Muscle of leg (tissue), 11 donors: Measurements from ENCODE around the gene EHBP1. TPM values are rescaled to one million over a fixed set of nuclear protein-coding genes. Genes with fewer than 3 reads are reported as not detected.

Source experiments
- DNase-seq: peaks from one replicate; pipeline ENCODE4 v3.0.0; 2013
- H3K27ac ChIP-seq: one replicate; pipeline ENCODE4 v1.5.1; 2013; ENCODE audit warnings: mild to moderate bottlenecking, low read length, control low read depth
- H3K27me3 ChIP-seq: one replicate; pipeline ENCODE4 v1.6.1; 2013; ENCODE audit warnings: low read length; ENCODE audit not compliant: control insufficient read depth, insufficient read depth
- H3K36me3 ChIP-seq: one replicate; pipeline ENCODE4 v1.6.1; 2013; ENCODE audit warnings: low read length; ENCODE audit not compliant: control insufficient read depth, insufficient read depth
- H3K4me1 ChIP-seq: one replicate; pipeline ENCODE4 v1.6.1; 2013; ENCODE audit warnings: low read length; ENCODE audit not compliant: control insufficient read depth, insufficient read depth
- H3K4me3 ChIP-seq: one replicate; pipeline ENCODE4 v1.5.1; 2013; ENCODE audit warnings: low read length, control low read depth
- H3K9me3 ChIP-seq: replicated peaks from 2 replicates; pipeline ENCODE4 v1.6.1; 2013; ENCODE audit warnings: low read depth, low read length; ENCODE audit not compliant: control insufficient read depth
- WGBS: methylation state at CpG from one replicate; pipeline ENCODE4 v1.1.5; 2013; ENCODE audit warnings: missing lambda C conversion rate; ENCODE audit not compliant: insufficient coverage; 5-methylcytosine and 5-hydroxymethylcytosine counted together
- polyA plus RNA-seq, 8 donors: library from polyadenylated mRNA; unstranded; fragments of 120-200 nt; gene quantifications; one replicate each; pipeline versions ENCODE4 v1.2.1 to v1.2.3, GENCODE V29; 2013; ENCODE audit warnings: inconsistent platforms in 1 of 8, low replicate concordance in 1 of 8; ENCODE audit not compliant: insufficient read length in 8 of 8, insufficient read depth in 1 of 8
- total RNA-seq: library from RNA; stranded (reverse); fragments of 120-200 nt; gene quantifications from one replicate; pipeline ENCODE4 v1.2.4, GENCODE V29; 2013

The EHBP1 gene
- total and polyA plus RNA-seq, 9 donors: 21.8 to 41.1 (median 31.4) TPM

DNA sequence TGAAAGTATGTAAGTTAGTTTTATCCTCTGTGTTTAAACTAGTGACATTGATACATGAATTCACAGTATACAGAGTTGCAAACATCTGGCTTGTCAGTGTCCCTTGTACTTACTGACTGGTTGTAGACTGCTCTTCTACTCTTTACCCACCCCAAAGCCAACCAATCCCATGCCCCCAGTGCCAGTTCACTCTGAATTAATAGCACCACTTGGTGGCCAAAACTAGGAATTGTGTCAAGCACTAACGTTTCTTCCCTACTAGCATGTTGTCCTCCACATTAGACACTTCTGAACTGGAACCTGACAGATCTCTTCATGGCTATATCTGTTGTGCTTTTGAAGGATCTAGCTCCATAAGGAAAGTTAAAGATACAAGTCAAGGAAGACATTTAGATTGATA, 317.9 kb downstream of the EHBP1 start:
- Histone ChIP-seq H3K9me3 (no peaks in the 10 kb centered on the region), H3K27me3 (no peaks in the 10 kb centered on the region), H3K36me3 (peaks cover 5% of the 10 kb centered on the region), H3K4me1 (no peaks in the 10 kb centered on the region), H3K4me3 (no peak overlapping the region), H3K27ac (no peak overlapping the region)
- DNase-seq: no peak
- no CpG with 5 or more reads among the region's 1 CpG for WGBS

DNA sequence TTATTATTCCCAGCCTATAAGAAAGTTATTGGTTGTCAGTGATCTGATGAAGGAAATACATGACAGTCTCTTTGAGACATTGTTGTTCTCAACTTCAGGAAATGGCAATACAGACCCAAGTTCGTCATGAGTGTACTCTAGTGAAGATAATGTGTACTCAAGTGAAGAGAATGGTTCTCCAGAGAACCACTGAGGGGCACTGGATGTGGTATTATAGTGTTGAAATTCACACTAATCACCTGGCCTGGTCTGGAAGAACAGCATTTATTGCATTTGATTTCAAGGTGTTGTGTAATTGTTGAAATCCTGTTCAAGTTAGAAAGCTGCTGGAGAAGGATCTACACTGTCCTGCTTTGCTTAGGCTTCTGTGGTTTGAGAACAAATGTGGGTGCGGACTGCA, 321.7 kb downstream of the EHBP1 start:
- no peaks in the 10 kb centered on the region for H3K9me3 ChIP-seq
- 82% methylated on average over 1 of the region's 2 CpGs for WGBS

DNA sequence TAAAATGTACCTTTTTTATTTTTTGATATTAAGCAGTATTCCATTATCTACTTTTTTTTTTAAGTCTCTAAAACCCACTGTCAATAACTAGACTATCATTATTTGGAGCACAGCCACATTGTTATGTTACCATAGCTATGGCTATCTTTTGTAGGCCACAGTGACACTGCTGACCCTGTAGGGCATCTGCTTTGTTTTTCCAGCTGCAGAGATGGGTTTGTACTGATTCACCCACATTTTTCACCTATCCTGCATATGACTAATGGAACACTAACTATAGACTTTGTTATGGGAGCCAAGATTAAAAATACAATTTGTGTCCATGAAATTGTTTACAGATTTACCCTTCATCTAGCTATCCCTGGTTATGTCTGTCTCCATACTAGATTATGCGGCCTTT, 323.5 kb downstream of the EHBP1 start:
- no peaks in the 10 kb centered on the region for H3K9me3 ChIP-seq
- H3K4me1 ChIP-seq: no peaks in the 10 kb centered on the region
- no peak overlapping the region for H3K27ac ChIP-seq
- H3K4me3 ChIP-seq: no peak overlapping the region
- no peaks in the 10 kb centered on the region for H3K36me3 ChIP-seq
- DNase-seq: no peak
- WGBS: no CpG with 5 or more reads among the region's 1 CpG
- no peaks in the 10 kb centered on the region for H3K27me3 ChIP-seq

More for the DNA sequence above, 321.7 kb downstream of the EHBP1 start:
- no peak overlapping the region for H3K4me3 ChIP-seq
- no peak for DNase-seq
- H3K27ac ChIP-seq: no peak overlapping the region
- H3K36me3 ChIP-seq: peaks cover 2% of the 10 kb centered on the region
- no peaks in the 10 kb centered on the region for H3K27me3 ChIP-seq
- no peaks in the 10 kb centered on the region for H3K4me1 ChIP-seq

DNA sequence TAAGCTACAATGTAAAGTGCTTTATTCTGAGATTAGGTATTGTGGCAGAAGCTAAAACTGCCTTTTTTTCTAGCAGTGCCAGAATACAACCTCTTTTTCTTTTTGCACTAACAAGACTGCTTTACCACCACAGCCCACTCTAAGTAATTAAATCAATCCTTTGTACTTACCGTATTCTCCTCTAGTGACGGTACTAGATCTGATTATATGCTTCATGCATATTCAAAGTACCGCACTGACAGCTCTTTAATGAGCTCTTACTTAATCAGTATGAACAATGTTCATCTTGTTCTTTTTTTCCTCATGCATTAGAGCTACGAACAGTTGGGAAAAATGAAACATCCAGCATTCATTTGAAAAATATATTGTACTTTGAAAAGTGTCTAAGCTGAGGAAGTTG, 329.0 kb downstream of the EHBP1 start:
- WGBS: 61% methylated on average over 2 of the region's 4 CpGs
- H3K36me3 ChIP-seq: no peaks in the 10 kb centered on the region
- H3K27me3 ChIP-seq: no peaks in the 10 kb centered on the region
- no peak overlapping the region for H3K27ac ChIP-seq
- no peak for DNase-seq
- H3K9me3 ChIP-seq: no peaks in the 10 kb centered on the region
- H3K4me1 ChIP-seq: no peaks in the 10 kb centered on the region
- no peak overlapping the region for H3K4me3 ChIP-seq

DNA sequence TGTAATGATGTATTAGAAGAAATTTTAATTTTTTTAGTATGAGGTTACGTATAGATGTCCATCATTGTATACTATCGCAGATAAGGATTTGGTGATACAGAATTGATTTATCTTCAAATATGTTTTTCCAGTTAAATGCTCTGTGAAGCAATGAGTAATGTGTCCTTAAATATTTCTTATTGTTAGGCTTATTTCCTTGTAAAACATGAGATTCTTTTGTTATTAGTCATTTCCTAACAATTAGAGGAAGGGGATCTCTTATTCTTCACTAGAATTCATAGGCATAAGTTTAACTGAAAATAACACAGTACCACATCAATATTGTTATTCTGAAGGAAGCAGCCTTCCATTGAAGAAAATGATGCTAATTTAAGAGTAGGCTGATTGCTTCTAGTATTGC, 329.7 kb downstream of the EHBP1 start:
- no CpG with 5 or more reads among the region's 2 CpGs for WGBS
- no peaks in the 10 kb centered on the region for H3K4me1 ChIP-seq
- no peaks in the 10 kb centered on the region for H3K9me3 ChIP-seq
- H3K36me3 ChIP-seq: no peaks in the 10 kb centered on the region
- DNase-seq: no peak
- H3K4me3 ChIP-seq: no peak overlapping the region
- H3K27ac ChIP-seq: no peak overlapping the region
- H3K27me3 ChIP-seq: no peaks in the 10 kb centered on the region

DNA sequence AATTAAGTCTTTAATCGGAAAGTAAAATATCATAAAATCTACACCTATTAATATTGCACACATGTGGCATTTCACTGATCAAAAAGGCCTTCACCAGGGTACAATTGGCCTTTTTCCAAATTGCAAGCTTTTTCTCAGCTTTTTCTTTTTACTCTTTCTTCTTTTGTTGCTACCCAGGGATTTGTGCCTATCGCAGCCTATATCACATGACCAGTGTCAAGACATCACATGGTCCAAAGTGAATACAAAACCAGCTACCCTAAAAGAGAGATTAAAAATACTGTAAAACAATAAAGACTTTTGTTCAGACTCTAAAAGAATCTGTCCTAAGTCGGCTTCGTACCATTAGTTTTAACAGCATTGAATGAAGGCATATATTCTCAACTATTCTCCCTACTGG, 330.1 kb downstream of the EHBP1 start:
- no peak for DNase-seq
- Histone ChIP-seq H3K4me1 (no peaks in the 10 kb centered on the region), H3K9me3 (no peaks in the 10 kb centered on the region), H3K27ac (no peak overlapping the region), H3K36me3 (no peaks in the 10 kb centered on the region), H3K27me3 (no peaks in the 10 kb centered on the region), H3K4me3 (no peak overlapping the region)
- WGBS: 100% methylated on average over 1 of the region's 4 CpGs

DNA sequence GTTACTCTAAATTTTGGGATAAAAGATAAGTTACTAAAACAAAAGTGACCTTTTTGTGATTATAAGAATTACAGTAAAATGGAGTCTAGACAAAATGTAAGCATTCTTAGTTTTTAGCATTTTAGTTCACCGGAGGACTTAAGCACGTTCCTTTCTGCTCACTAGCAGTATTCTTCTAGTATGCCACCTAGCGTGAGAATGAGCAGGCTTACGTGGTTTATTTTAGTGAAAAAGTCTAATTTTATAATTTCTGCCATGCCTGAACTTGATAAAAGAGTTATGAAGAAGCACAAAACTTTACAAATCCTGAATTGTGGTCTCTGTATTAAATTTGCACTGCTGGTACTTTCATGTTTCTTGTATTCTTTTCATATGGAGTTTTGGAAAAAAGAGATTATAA, 332.5 kb downstream of the EHBP1 start:
- Histone ChIP-seq H3K9me3 (no peaks in the 10 kb centered on the region), H3K27me3 (no peaks in the 10 kb centered on the region), H3K27ac (no peak overlapping the region), H3K4me1 (no peaks in the 10 kb centered on the region), H3K4me3 (no peak overlapping the region), H3K36me3 (no peaks in the 10 kb centered on the region)
- 60% methylated on average over 2 of the region's 4 CpGs for WGBS
- no peak for DNase-seq

DNA sequence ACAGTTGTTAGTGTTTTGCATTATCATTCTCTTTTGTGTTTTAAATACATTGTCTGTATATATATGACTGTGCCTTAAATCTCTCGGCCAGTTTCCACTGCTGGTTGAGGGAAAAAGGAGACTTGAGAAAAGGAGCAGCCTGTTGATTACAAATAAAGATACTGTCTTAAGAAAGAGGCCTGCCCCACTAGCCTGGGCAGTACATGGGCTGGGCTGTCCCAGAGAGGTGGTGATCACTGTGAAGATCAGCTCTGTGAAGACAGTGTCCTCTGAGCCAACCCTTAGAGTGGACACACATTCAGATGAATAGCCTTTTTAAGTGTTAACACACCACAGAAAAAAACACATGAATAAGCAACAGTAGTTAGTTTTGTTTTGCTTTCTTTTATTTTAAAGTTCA, 335.1 kb downstream of the EHBP1 start:
- no CpG with 5 or more reads among the region's 1 CpG for WGBS
- no peak for DNase-seq
- Histone ChIP-seq H3K36me3 (no peaks in the 10 kb centered on the region), H3K4me3 (no peak overlapping the region), H3K27me3 (peaks cover 14% of the 10 kb centered on the region), H3K9me3 (no peaks in the 10 kb centered on the region), H3K4me1 (no peaks in the 10 kb centered on the region), H3K27ac (no peak overlapping the region)

DNA sequence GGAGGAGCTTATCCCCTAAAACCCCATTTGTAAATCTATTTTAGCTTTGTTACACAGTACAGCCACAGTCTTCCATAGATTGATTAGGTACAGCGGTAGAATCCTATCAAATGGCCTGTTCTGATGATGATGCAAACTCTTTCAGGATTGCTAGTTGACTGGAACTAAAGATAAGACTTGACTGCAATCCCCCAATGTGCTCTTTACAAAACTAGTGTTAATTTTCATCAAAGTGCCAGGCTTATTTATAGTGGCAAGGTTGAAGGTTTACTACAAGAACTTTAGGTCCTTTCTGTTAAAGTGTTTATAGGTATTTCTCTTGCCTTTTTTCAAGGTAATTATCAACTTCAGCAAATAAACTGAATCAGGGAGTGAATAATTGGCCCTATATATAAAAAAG, 336.1 kb downstream of the EHBP1 start:
- no peak overlapping the region for H3K4me3 ChIP-seq
- no peak overlapping the region for H3K27ac ChIP-seq
- no peak for DNase-seq
- H3K4me1 ChIP-seq: no peaks in the 10 kb centered on the region
- peaks cover 17% of the 10 kb centered on the region for H3K27me3 ChIP-seq
- no peaks in the 10 kb centered on the region for H3K36me3 ChIP-seq
- no peaks in the 10 kb centered on the region for H3K9me3 ChIP-seq
- WGBS: no CpG with 5 or more reads among the region's 1 CpG

DNA sequence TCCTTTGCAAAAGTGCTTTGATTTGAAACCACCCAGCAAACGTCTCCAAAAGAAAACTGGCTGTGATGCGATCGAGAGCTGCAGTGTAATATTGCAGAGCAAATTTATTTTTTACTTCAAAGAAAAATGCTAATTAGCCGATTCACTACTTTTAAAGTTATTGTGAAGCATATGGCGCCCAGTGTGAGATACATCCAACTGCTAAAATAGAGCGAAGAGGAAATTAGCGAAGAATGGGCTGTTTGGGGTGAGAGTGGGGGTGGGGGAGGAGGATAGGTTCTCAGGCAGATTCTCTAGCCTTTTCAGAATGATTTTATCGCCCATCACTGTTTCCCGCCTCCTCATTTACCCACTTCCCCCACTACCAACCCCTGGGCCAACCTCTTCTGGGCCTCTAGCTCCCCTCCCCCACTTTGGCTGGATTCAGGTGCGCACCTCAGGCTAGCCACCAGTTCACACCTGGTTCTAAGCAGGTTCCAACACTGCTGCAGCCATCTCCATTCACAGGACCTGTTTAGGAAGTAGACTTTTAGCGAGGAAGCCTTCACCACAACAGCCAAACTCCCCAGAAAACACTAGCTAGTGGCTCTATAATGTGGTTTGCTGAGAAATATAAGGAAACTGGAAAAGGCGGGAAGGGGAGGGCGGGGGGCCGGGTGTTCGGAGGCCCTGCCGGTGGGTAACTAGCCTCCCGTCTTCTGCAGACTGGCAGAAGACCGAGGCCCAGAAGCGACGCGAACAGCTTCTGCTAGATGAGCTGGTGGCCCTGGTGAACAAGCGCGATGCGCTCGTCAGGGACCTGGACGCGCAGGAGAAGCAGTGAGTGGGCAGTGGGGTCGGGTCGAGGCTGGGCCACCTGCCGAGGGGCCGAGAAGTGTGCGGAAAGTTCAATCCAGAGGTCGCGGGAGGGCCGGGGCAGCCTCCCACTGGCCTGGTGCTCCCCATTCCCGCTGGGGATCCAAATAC, 339.1 kb downstream of the EHBP1 start:
- no peak for DNase-seq
- H3K27me3 ChIP-seq: peaks cover 45% of the 10 kb centered on the region
- H3K27ac ChIP-seq: no peak overlapping the region
- H3K36me3 ChIP-seq: no peaks in the 10 kb centered on the region
- no peak overlapping the region for H3K4me3 ChIP-seq
- peaks cover 27% of the 10 kb centered on the region for H3K4me1 ChIP-seq
- WGBS: 78% methylated on average over 26 of the region's 36 CpGs
- no peaks in the 10 kb centered on the region for H3K9me3 ChIP-seq
